Measurements from ENCODE around the gene LRR1.
"Not testable (repeated sequence)": the region's sequence is repeated elsewhere in the genome, so short reads cannot be mapped to it uniquely, and the experiment has no call there.

GRCh38 chr14:49657500-49657899 lies 58.8 kb downstream of the LRR1 start:
- TF ChIP-seq CTCF (IDR thresholded peaks at IDR 0.05; ENCODE audit: low read depth, low read length); EZH2phosphoT487 (IDR thresholded peaks at IDR 0.05; ENCODE audit: low read depth): not testable (repeated sequence)
